GM19035 (cell line): ENCODE data around the gene ADTRP.

Source experiments
- ATAC-seq: cut with Tn5 transposase; IDR thresholded peaks from one replicate; pipeline ENCODE4 v1.9.1; 2021; ENCODE audit not compliant: unreplicated experiment

ADTRP gene

GRCh38 chr6:11774426-11774825 is 4.2 kb downstream of the ADTRP start:
- ATAC-seq, result no peak

GRCh38 chr6:11773581-11773980 is 5.0 kb downstream of the ADTRP start:
- no peak for ATAC-seq

GRCh38 chr6:11773013-11773412 is 5.6 kb downstream of the ADTRP start:
- ATAC-seq, result no peak

- ATAC-seq, result no peak
Measured at GRCh38 chr6:11772109-11772825, 6.3 kb downstream of the ADTRP start.

GRCh38 chr6:11771473-11772048 is 7.0 kb downstream of the ADTRP start:
- ATAC-seq, result no peak

- ATAC-seq, result no peak
Measured at GRCh38 chr6:11770546-11771466, 7.8 kb downstream of the ADTRP start.

GRCh38 chr6:11769811-11770545 is 8.6 kb downstream of the ADTRP start:
- ATAC-seq, result no peak

- ATAC-seq, result no peak
Measured at GRCh38 chr6:11769244-11769643, 9.4 kb downstream of the ADTRP start.

GRCh38 chr6:11767978-11768756 is 10.4 kb downstream of the ADTRP start:
- no peak for ATAC-seq

- ATAC-seq, result no peak
Measured at GRCh38 chr6:11767458-11767857, 11.1 kb downstream of the ADTRP start.

- no peak for ATAC-seq
Measured at GRCh38 chr6:11766589-11767450, 11.8 kb downstream of the ADTRP start.

GRCh38 chr6:11766043-11766442 is 12.6 kb downstream of the ADTRP start:
- ATAC-seq, result no peak

- ATAC-seq, result no peak
Measured at GRCh38 chr6:11764250-11764604, 14.4 kb downstream of the ADTRP start.

GRCh38 chr6:11763460-11764249 is 14.9 kb downstream of the ADTRP start:
- no peak for ATAC-seq

- ATAC-seq, result no peak
Measured at GRCh38 chr6:11762794-11763459, 15.7 kb downstream of the ADTRP start.

GRCh38 chr6:11761744-11762620 is 16.6 kb downstream of the ADTRP start:
- ATAC-seq, result no peak

- no peak for ATAC-seq
Measured at GRCh38 chr6:11760015-11760473, 18.6 kb downstream of the ADTRP start.
